GM12892 (cell line): ENCODE data around the gene EMILIN2.

Source experiments
- POLR2AphosphoS5 ChIP-seq: IDR thresholded peaks from 2 replicates; pipeline ENCODE4 v1.6.1; 2011; ENCODE audit warnings: low read depth, low read length, control low read depth
- TAF1 ChIP-seq: IDR thresholded peaks from 2 replicates; pipeline ENCODE4 v1.6.1; 2011; ENCODE audit warnings: low read depth, mild to moderate bottlenecking, control low read depth, low read length, borderline replicate concordance

GRCh38 chr18:2871111-2871720 is 24.4 kb downstream of the EMILIN2 start:
- TF ChIP-seq POLR2AphosphoS5 (no peak), TAF1 (no peak)
